NCI-H82 (cell line): ENCODE data around the gene TBK1.
A peak's percentile ranks its signal among the peaks of the same experiment; 100 is the strongest.
"Not testable (repeated sequence)": the region's sequence is repeated elsewhere in the genome, so short reads cannot be mapped to it uniquely, and the experiment has no call there.

Experiments used
- DNase-seq: peaks from one replicate; lab custom pipeline; 2025; lab: John Stamatoyannopoulos, UW

The TBK1 gene

GRCh38 chr12:64497484-64497883 lies 45.6 kb downstream of the TBK1 start:
- DNase-seq: no peak

DNA sequence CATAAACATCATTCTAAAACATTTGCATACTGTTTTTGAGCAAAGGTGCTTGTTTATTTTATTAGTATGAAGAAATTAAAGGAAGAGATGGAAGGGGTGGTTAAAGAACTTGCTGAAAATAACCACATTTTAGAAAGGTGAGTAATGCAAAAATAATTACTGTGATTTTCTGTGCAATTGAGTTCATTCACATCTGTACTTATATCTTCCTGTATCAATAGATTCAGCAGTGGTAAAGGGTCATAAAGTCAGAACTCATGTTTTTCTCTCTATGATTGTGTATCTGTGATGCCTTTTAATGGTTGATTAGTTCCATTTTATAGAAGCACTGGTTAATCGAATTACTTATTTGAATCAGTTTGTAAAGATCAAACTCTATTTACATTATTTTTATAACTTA lies 46.0 kb downstream of the TBK1 start:
- DNase-seq: no peak

DNA sequence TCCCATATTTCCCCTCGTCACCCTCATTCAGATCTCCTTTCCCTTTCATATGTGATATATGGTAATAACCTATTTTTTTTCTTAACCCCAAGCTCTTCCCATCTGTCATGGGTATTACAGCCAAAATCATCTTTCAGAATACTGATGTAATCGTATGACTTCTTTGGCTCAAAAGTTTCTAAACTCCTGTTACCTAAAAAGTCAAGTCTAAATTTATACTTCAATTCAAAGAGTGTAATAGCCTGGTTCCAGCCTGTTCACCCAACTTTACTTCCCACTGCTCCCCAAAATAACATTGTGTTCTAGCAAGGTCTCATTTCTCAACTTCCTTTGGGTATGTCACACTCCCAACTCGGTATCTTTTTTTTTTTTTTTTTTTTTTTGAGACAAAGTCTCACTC lies 48.5 kb downstream of the TBK1 start:
- no peak for DNase-seq

DNA sequence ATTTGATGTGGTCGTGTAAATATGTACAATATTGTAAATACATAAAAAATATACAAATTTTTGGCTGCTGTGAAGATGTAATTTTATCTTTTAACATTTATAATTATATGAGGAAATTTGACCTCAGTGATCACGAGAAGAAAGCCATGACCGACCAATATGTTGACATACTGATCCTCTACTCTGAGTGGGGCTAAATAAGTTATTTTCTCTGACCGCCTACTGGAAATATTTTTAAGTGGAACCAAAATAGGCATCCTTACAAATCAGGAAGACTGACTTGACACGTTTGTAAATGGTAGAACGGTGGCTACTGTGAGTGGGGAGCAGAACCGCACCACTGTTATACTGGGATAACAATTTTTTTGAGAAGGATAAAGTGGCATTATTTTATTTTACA lies 49.6 kb downstream of the TBK1 start:
- no peak for DNase-seq

DNA sequence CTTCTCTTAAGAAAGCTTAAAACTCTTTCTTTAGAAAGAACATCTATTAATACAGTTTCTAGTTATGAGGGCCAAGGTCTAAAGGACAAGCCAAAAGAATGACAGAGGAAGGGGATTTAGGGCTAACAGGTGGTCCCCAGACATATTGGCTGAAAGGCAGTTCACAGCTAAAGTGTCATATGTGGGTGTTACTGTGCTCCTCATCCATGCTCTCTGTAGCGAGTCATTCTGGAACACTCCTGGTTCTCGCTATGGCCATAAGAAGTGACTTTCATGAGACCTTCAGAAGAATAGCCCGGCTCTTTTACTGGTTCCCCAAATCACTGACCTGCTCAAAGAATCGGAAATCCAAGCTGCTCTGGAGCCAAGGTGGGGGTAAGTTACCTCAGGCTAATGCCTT lies 55.0 kb downstream of the TBK1 start:
- DNase-seq: peak; percentile 17

GRCh38 chr12:64510667-64511066 lies 58.7 kb downstream of the TBK1 start:
- no peak for DNase-seq

GRCh38 chr12:64518396-64518795 lies 66.5 kb downstream of the TBK1 start:
- DNase-seq: no peak

GRCh38 chr12:64521833-64522232 lies 69.9 kb downstream of the TBK1 start:
- DNase-seq: no peak

DNA sequence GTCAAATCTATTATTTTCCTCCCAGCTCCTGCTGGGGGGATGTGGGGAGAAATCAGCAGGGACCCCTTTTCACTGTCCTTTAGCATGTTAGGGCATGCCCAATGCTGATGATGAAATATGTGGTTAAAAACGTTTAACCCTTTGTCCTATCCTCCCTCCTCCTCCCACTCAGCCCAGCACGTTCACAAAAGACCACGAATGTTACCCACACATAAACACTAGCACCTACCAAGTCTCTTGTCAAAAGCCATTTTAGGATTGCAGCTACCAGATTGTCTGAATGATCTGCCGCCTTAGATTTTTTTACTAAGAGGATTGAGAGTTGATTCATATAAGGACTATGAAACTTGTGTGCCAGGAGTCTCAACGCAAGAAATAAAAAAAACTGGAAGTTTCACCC lies 70.4 kb downstream of the TBK1 start:
- no peak for DNase-seq

- DNase-seq: no peak
Measured at GRCh38 chr12:64522807-64523206, 70.9 kb downstream of the TBK1 start.

DNA sequence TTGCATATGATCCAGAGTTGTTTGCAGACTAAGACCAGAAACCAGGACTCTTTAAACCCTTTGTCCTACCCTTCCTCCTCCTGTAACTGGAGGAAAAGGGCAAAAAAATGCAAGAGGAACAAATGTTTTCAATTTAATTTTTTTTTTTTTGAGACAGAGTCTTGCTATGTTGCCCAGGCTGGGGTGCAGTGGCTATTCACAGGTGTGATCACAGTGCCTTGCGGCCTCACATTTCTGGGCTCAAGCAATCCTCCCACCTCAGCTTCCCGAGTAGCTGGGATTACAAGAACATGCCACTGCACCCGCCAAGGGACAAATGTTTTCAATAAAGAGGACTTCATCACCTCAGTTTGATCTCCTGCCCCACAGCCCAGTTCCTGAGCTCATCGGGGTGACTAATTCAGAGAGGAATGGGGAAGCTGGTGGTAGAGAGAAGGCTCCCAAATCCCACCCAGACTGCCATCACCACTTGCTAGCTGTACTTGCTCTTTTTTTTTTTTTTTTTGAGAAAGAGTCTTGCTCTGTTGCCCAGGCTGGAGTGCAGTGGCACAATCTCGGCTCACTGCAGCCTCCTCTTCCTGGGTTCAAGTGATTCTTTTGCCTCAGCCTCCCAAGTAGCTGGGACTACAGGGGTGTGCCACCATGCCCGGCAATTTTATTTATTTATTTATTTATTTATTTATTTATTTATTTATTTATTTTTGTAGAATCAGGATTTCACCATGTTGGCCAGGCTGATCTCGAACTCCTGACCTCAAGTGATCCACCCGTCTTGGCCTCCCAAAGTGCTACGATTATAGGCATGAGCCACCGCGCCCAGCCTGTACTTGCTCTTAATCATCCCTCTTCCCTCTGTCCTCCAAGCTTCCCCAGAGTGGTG lies 71.9 kb downstream of the TBK1 start:
- DNase-seq: not testable (repeated sequence)

GRCh38 chr12:64525461-64526160 lies 73.7 kb downstream of the TBK1 start:
- no peak for DNase-seq

DNA sequence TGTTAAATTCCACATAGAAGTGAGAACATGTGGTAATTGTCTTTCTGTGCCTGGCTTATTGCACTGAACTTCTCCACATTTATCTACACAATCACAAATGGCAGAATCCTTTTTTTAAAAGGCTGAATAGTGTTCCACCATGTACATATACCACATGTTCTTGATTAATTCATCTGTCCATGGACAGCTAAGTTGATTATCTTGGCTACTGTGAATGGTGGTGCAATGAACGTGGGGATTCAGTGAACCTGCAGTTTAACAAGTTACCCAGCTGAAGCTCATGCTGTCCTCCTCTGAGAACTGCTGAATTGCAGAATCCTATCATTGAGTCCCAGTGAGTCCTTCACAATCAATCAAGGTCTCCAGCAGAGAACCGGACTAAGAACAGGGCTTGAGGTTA lies 74.9 kb downstream of the TBK1 start:
- no peak for DNase-seq

- peak; percentile 27 for DNase-seq
Measured at GRCh38 chr12:64528616-64529015, 76.7 kb downstream of the TBK1 start.

GRCh38 chr12:64530566-64530965 lies 78.6 kb downstream of the TBK1 start:
- DNase-seq: no peak

DNA sequence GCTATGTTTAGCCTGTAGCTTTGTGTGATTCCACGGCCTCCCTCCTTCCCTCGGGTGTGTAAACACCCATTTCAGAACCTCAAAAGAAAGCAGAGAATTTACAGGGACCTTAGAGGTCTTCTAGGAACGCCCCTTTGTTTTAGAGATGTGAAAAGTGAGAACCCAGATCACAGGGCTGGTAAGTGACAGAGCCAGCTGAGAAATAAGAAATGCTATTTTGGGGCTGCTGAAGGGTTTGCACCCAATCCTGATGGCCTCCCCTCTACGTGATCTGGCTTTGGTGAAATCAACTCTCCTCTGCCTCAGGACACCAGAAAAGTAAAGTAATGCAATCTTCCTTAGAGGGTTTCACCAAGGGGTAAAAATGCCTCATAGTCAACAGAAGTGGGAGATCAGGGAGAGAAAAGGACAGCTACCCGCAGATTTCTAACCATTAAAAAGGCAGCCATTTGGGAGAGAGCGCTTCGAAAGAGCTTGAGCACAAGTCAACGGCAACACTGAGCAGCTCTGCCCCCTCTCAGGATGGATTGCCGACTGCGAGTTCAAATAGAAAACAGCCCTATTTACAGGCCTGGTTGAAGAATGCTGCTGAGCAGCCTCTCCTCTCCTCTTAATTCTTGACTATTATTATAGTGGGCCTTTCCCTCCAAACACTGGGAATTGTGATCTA lies 79.9 kb downstream of the TBK1 start:
- DNase-seq: no peak

DNA sequence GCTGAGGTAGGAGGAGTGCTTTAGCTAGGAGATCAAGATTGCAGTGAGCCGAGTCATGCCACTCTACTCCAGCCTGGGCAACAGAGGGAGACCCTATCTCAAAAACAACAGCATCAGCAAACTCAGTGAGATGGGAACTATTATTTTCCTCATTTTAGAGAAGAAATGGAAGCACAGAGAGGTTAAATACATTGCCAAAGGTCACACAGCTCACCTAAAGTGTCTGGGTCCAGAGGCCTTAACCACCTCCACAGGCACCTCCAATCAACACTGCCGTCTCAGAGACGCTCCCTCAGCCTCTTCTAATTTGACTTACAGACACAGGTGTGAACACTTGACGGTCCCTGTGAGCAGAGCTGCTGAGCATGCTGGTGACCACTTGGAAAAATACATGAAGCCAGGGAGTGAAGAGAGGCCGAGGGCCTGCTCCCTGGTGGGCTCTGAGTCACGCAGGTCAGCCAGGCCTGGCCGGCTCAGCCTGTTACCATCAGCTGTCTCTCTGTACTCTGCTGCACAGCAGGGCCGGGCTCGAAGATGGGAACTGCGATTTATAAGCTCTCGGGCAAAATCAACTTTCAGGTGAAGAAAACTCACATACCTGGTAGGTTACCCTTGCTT lies 80.9 kb downstream of the TBK1 start:
- no peak for DNase-seq

DNA sequence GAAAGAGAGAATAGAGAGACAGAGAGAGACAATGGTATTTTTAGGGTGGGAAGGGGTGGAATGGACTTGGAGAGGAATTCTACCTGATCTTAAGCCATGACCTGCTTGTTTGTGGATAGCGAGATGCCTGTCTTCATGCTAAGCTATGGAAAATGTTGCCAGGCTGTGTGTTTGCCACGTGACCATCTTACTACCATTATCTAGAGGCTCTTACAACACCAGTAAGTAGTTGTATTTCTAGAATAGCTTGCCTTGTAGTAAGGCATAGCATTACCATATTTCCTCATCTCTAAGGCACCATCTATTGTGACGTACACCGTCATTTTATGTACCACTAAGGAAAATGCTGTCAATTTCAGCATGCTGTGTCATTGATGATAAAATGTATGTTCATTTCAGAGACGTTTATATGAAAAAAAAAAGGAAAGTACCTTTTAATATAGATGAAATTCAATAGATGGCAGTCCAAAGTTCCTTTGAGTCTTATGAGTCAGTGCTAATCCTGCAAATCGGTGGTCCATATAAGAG lies 82.8 kb downstream of the TBK1 start:
- no peak for DNase-seq

DNA sequence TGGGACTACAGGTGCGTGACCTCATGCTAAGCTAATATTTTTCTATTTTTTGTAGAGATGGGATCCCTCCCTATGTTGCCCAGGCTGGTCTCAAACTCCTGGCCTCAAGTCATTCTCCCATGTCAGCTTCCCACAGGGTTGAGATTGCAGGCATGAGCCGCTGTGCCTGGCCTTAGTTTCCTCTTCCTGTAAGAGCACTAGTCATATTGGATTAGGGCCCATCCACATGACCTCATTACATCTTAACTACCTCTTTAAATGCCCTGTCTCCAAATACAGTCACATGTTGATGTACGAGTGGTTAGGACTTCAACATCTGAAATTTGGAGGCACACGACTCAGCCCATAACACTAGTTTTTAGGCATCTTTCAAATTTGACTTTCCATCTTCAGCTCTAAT lies 86.2 kb downstream of the TBK1 start:
- no peak for DNase-seq

DNA sequence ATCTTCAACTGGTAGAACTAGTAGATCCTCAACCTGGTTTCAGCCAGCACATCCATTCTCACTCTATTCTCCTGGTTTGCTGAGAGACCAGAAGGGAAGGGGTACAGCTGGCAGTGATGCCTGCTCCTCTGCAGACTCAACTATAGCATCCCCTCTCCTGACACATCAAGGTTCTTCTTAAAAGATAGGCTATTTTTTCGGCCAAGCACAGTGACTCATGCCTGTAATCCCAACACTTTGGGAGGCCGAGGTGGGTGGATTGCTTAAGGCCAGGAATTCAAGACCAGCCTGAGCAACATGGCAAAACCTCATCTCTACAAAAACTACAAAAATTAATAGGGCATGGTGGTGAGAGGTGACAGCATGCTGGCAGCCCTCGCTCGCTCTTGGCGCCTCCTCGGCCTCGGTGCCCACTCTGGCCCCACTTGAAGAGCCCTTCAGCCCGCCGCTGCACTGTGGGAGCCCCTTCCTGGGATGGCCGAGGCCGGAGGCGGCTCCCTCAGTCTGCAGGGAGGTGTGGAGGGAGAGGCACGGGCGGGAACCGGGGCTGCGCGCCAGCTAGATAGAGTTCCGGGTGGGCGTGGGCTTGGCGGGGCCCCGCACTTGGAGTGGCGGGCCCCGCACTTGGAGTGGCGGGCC lies 90.6 kb downstream of the TBK1 start:
- DNase-seq: not testable (repeated sequence)

GRCh38 chr12:64544371-64545080 lies 92.6 kb downstream of the TBK1 start:
- DNase-seq: no peak
